HG02678 (cell line): ENCODE results near the gene SLC2A4RG.

Source experiments
- ATAC-seq: cut with Tn5 transposase; IDR thresholded peaks from one replicate; pipeline ENCODE4 v1.9.1; 2021; ENCODE audit warnings: mild to moderate bottlenecking, moderate library complexity; ENCODE audit not compliant: unreplicated experiment

SLC2A4RG gene

DNA sequence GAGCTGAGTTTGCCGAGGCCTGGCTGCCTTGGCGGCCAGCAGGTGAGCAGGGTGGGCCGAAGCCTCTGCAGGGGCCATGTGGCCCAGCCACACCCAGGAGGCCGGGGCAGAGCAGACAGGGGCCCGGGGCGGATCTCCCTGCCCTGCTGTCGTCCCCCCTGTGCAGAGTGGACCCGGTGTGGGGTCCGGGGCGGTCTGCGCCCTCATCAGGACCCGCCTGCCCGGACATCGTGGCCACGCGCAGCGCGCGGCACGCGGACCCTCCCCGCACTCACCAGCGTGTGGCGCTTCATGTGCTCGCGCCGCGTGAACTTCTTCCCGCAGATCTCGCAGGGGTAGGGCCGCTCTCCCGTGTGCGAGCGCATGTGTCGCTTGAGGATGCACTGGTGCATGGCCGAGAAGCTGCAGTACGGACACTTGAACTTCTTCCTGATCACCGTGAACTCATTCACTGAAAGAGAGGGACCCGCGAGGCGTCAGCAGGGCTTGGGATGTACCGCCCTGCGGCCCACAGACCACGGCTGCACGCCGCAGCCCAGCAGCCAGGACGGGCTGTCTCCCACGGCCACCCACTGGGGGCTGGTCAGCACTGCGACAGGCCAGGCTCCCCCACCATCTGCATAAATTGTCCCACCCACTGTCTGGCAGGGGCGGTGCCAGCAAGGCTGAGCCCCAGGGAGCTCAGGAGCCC lies 13.0 kb downstream of the SLC2A4RG start:
- ATAC-seq, result no peak

- ATAC-seq, result no peak
These were observed 13.8 kb downstream of the SLC2A4RG start for GRCh38 chr20:63753381-63753780.

DNA sequence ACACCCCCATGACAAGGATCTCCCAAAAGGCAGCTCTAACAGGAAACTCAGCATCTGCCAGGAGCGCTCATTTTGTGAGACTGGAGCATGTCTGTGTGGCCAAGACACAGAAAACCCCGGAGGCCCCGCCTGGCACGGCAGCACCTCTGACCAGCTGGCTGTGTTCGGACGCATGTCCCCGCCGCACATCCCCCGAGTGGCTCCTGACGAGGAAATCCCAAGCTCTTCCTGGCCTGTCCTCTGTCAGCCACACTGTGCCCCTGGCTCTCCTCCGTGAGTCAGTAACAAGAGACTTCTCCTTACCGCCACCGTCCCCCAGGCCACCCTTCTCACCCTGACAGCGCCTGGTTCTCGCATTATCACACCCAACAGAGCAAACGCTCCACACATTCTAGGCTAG lies 14.4 kb downstream of the SLC2A4RG start:
- ATAC-seq, result no peak

GRCh38 chr20:63755933-63756647 lies 16.5 kb downstream of the SLC2A4RG start:
- no peak for ATAC-seq

DNA sequence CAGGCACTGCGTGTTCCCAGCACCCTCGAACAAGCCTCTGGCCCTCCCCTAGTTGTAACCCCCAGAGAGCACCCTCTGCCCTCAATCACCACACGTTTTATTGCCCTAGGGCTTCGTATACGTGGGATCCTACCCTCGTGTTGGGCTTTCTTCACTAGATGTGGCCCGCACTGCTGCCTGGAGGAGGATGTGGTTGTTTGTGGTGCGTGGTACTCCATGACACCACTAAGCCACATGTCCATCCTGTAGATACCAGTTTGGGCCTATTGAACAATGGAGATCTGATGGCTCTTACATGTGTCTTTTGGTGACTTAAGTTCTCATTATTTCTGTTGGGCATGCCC lies 17.0 kb downstream of the SLC2A4RG start:
- ATAC-seq, result no peak

- no peak for ATAC-seq
These were observed 18.6 kb downstream of the SLC2A4RG start for GRCh38 chr20:63758152-63758551.

DNA sequence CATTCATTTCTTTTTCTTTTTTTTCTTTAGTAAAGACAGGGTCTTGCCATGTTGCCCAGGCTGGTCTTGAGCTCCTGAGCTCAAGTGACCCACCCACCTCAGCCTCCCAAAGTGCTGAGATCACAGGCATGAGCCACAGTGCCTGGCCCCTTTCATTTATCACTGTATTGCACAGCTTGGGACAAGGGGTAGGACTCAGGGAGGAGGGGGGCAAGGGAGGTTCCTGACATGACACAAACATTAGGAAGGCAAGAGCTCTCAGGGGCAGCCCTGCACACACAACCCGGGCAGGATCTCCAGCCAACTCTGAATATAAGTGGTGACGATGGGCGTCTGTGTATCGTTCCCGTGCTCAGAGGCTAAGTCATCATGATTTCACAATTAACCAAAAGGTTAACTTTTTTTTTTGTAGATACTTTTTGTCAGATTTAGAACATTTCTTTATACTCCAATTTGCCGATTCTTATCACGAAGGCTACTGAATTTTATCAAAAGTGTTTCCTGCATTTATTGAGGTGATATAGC lies 19.9 kb downstream of the SLC2A4RG start:
- ATAC-seq, result no peak

DNA sequence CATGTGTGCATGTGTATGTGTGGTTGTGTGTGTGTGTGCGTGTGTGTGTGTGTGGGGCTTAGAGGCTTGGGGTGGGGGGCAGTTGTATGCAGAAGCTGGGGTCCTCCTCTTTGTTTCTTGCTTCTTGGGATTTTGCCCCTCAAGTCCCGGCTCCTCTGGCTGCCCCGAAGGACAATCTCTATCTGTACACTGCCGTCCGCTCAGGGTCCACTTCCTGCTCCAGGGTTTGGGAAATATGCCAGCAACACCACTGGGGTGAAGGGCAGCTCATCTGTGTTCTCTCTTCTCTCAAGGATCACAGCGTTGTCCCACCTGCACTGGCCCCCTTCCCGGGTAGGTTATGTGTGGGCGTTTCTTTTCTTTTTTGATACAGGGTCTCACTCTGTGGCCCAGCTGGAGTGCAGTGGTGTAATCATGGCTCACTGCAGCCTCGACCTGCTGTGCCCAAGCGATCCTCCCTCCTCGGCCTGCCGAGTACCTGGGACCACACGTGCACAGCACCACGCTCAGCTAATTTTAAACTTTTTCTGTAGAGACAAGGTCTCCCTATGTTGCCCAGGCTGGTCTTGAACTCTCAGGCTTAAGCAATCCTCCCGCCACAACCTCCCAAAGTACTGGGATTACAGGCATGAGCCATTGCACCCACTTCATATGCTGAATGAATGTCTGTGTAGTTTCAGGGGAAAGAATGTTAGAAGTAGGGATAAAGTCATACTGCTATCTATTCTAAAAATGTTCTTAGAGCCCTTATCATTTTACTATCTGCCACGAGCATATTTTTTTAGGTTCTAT lies 25.7 kb downstream of the SLC2A4RG start:
- ATAC-seq, result no peak

GRCh38 chr20:63765902-63766301 lies 26.3 kb downstream of the SLC2A4RG start:
- ATAC-seq, result no peak

DNA sequence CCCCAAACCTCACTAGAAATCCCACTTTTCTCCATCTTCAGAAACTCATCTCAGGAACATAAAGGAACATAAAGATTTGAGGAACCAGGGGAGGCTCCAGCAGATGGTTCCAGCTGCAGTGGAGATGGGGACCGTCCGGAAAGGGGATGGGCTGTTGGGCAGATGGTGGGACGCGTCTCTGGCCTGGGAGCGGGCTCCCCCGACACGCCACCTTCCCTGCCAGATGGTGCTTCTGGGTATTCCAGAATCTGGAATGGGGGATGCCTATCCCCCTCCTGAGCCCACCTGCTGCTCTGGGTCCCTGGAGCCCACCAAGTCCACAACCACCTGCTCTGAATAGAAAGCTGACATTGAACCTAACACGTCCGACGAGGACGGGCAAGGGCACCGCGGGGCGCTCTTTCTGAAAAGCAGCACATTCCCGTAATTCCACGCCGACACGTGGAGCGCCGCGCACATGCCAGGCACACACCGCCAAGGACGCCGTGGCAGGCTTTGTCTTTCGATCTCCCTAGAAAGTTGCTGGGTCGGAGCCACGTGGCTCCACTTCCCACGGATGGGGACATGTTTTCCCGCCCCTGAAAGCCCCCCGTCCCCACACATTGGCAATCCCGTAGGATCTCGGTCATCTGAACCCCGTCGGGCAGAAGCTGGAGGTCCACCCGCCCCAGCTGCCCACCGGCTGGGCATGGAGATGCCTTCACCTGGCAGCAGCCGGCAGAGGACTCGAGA lies 27.3 kb downstream of the SLC2A4RG start:
- ATAC-seq, result no peak

DNA sequence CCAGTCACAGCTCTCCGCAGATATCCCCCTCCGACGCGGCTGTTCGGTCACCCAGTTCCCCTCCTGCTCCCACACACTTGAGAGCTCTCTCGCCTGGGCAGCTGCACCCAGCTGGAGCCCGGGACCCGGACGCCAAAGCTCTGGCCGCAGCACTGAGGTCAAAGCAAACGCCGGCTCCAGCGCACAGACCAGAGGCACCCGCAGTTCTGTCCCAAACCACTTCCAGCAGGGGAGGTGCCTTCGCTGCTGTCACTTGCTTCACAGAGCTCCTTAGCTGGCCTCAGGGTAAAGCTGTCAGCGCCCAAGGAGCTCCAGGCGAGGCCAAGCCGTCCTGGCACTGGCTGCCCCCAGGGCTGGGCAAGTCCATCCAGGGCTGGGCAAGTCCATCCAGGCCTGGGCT lies 27.9 kb downstream of the SLC2A4RG start:
- ATAC-seq, result no peak

- no peak for ATAC-seq
These were observed 28.3 kb downstream of the SLC2A4RG start for GRCh38 chr20:63767886-63768285.

GRCh38 chr20:63768591-63769515 lies 29.3 kb downstream of the SLC2A4RG start:
- no peak for ATAC-seq

DNA sequence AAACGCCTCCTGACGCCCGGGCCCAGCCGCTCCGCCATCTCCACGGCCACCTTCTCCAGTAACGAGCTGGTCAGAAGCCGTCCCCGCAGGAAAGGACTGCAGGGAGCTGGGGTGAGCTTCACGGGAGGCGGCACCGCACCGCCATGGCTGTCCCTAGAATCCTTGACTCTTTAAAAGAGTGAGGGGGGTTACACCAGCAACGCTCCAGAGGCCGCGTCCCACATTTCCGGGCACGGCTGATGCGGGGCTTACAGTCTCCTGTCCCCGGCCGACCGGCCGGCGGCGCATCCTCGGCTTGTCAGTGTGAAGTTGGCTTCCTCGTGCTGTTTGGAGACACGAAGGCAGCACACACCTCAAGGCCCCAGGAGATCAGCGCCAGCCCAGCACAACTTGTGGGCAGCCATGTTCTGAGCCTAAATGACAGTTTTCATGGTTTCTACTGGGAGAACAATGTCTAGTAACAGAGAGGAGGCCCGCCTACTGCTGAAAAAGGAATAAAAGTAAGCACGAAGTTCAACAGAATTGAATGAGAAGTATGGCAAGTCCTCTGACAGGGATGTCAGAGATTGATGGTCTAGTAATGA lies 30.4 kb downstream of the SLC2A4RG start:
- ATAC-seq, result no peak

GRCh38 chr20:63771046-63771707 lies 31.6 kb downstream of the SLC2A4RG start:
- no peak for ATAC-seq

DNA sequence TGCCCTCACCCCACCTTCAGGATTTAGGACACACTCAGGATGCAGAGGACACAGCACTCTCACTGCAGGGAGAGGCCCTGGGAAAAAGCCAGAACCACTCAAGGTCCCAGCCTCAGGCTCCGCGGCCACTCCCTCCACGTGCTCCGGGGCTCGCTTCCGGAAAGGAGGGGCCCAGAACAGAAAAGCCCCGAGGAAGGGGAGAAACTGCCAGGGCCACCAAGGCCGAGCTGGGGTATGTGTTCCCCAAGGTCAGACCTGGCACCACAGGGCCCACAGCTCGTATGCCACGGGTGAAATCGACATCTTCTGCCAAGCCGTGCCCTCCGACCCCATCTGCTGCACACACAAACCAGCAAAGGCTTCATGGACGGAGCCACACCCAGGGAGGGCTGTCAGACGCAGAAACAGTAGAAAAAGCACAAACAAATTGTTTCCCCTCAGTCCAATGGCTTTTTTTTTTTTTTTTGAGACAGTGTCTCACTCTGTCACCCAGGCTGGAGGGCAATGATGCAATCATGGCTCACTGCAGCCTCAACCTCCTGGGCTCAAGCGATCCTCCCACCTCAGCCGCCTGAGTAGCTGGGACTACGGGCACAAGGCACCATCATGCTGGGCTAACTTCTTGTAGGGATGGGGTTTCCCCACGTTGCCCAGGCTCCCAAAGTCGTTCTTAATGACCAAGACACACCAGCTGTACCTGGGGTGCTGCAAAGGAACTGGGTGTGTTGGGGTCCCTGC lies 33.4 kb downstream of the SLC2A4RG start:
- no peak for ATAC-seq

GRCh38 chr20:63773571-63774241 lies 34.1 kb downstream of the SLC2A4RG start:
- no peak for ATAC-seq

DNA sequence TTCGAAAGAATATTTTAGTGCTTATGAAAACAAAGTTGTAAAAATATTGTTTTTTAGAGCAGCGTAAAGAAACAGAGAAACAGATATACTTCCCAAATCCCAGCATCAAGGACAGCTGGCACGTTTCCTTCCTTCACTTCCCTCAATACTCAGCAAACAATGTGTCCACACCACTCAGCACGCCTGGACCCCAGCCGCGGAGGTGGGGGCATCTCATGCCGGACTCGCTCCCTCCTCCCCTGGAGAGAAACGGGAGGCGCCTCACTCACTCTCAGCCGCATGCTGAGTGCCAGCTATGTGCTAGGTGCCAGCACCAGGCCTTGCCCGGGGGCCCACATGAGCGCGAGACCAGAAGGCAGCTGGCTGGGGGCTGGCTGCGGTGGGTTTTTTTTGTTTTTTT lies 34.7 kb downstream of the SLC2A4RG start:
- ATAC-seq, result no peak
